Transverse colon (tissue), 4 donors: ENCODE results near the gene CTBP1.

Experiments
- CTCF ChIP-seq, 5 experiments: fragments of 200-600 bp in 3 of 5; fragments of 450-650 bp in 2 of 5; sonication (generic) in 3 of 5; IDR thresholded peaks; 1 replicate in 2 of 5; 2 replicates in 3 of 5; pipeline ENCODE4 v1.5.1; 2016 to 2017; ENCODE audit warnings: antibody characterized with exemption in 5 of 5, inconsistent platforms in 3 of 5, mild to moderate bottlenecking in 2 of 5, moderate library complexity in 1 of 5
- EP300 ChIP-seq: sonication (generic); formaldehyde crosslinking; IDR thresholded peaks from one replicate; pipeline ENCODE4 v1.6.1; 2017; ENCODE audit warnings: antibody characterized with exemption, low read depth
- POLR2A ChIP-seq: fragments of 450-650 bp; IDR thresholded peaks from one replicate; pipeline ENCODE4 v1.6.1; 2016; ENCODE audit warnings: antibody characterized with exemption, mild to moderate bottlenecking, moderate library complexity
- POLR2AphosphoS5 ChIP-seq, 3 donors: sonication (generic); formaldehyde crosslinking; IDR thresholded peaks; one replicate each; pipeline ENCODE4 v1.6.1; 2016; ENCODE audit warnings: antibody characterized with exemption in 3 of 3

- no peak for TF ChIP-seq CTCF (IDR thresholded peaks at IDR 0.05)
- no peak for TF ChIP-seq POLR2A
- TF ChIP-seq POLR2AphosphoS5 (IDR thresholded peaks at IDR 0.05), result no peak
- no peak for TF ChIP-seq EP300
These were observed 47.5 kb upstream of the CTBP1 start for GRCh38 chr4:1296324-1297022.
